ENCODE data around the gene LARGE1.

LARGE1 gene

GRCh38 chr22:33255791-33256190, 664.5 kb downstream of the LARGE1 start:
- in situ Hi-C loops (cut with HindIII; ENCODE audit: low sequenced_read_pairs) = no loop called here
- TF ChIP-seq CTCF (IDR thresholded peaks at IDR 0.05; ENCODE audit: low read depth, low read length) = no peak
- no peak for DNase-seq (ENCODE audit: low read depth, low spot score)
- H3K4me3 ChIP-seq (ENCODE audit: low read depth, low read length) = no peak overlapping the region

GRCh38 chr22:33248948-33249347, 671.3 kb downstream of the LARGE1 start:
- in situ Hi-C loops (cut with HindIII; ENCODE audit: low sequenced_read_pairs) = no loop called here
- no peak overlapping the region for H3K4me3 ChIP-seq (ENCODE audit: low read depth, low read length)
- TF ChIP-seq CTCF (IDR thresholded peaks at IDR 0.05; ENCODE audit: low read depth, low read length) = no peak
- no peak for DNase-seq (ENCODE audit: low read depth, low spot score)

GRCh38 chr22:33247758-33248157, 672.5 kb downstream of the LARGE1 start:
- no peak overlapping the region for H3K4me3 ChIP-seq (ENCODE audit: low read depth, low read length)
- no peak for DNase-seq (ENCODE audit: low read depth, low spot score)
- in situ Hi-C loops (cut with HindIII; ENCODE audit: low sequenced_read_pairs) = no loop called here
- no peak for TF ChIP-seq CTCF (IDR thresholded peaks at IDR 0.05; ENCODE audit: low read depth, low read length)

- DNase-seq (ENCODE audit: low read depth, low spot score) = no peak
- no peak overlapping the region for H3K4me3 ChIP-seq (ENCODE audit: low read depth, low read length)
- no peak for TF ChIP-seq CTCF (IDR thresholded peaks at IDR 0.05; ENCODE audit: low read depth, low read length)
- in situ Hi-C loops (cut with HindIII; ENCODE audit: low sequenced_read_pairs) = no loop called here
Measured at GRCh38 chr22:33242078-33242477, 678.2 kb downstream of the LARGE1 start.

GRCh38 chr22:33240888-33241475, 679.3 kb downstream of the LARGE1 start:
- in situ Hi-C loops (cut with HindIII; ENCODE audit: low sequenced_read_pairs) = no loop called here
- H3K4me3 ChIP-seq (ENCODE audit: low read depth, low read length) = no peak overlapping the region
- no peak for TF ChIP-seq CTCF (IDR thresholded peaks at IDR 0.05; ENCODE audit: low read depth, low read length)
- no peak for DNase-seq (ENCODE audit: low read depth, low spot score)

GRCh38 chr22:33232071-33232470, 688.2 kb downstream of the LARGE1 start:
- in situ Hi-C loops (cut with HindIII; ENCODE audit: low sequenced_read_pairs) = no loop called here
- TF ChIP-seq CTCF (IDR thresholded peaks at IDR 0.05; ENCODE audit: low read depth, low read length) = no peak
- no peak overlapping the region for H3K4me3 ChIP-seq (ENCODE audit: low read depth, low read length)
- no peak for DNase-seq (ENCODE audit: low read depth, low spot score)

GRCh38 chr22:33227791-33228190, 692.5 kb downstream of the LARGE1 start:
- DNase-seq (ENCODE audit: low read depth, low spot score) = no peak
- no peak for TF ChIP-seq CTCF (IDR thresholded peaks at IDR 0.05; ENCODE audit: low read depth, low read length)
- no peak overlapping the region for H3K4me3 ChIP-seq (ENCODE audit: low read depth, low read length)
- in situ Hi-C loops (cut with HindIII; ENCODE audit: low sequenced_read_pairs) = no loop called here

Measured in astrocyte of the spinal cord (primary cell).